HG03342 (cell line): ENCODE results near the gene GMDS.

Source experiments
- ATAC-seq: cut with Tn5 transposase; IDR thresholded peaks from one replicate; pipeline ENCODE4 v1.9.1; 2021; ENCODE audit warnings: mild to moderate bottlenecking, moderate library complexity; ENCODE audit not compliant: unreplicated experiment

GMDS gene

GRCh38 chr6:1842334-1842733, 403.1 kb downstream of the GMDS start:
- no peak for ATAC-seq

DNA sequence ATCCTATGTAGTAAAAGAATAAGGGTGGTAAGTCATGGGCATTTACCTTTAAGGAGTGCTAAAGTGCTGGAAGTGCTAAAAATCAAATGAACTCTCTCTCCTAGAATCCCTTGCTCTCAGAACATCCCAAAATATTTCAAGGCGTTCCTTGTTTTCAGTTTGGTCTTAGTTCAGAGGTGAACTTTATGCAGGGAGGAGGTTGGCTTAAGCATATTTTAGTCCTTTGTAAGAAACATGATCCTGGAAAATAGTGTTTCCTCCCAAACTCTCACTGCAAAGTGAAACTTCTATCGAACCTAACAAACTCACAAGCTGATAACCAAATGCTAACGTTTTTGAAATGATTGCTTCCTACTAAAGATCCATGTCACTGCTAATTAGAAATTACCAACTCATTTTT, 404.3 kb downstream of the GMDS start:
- no peak for ATAC-seq

- no peak for ATAC-seq
These were observed 404.8 kb downstream of the GMDS start for GRCh38 chr6:1840491-1841121.

DNA sequence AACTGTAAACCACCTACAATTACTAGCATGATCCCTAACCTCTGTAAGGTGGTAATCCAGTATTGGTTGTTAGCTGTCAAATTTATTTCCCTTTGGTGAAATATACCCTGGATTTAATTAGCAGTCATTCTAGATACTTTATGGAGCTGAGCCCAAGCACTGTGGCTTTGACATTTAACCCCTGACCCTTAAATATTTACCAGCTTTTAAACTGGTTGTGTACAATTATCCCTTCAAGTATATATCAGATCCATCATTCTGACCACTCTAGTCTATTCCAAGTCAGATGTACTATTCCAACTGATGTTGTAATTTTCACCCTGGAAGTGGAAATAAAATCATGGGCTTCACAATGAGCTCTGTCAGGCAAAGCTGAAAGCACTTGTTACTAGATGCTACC, 406.0 kb downstream of the GMDS start:
- no peak for ATAC-seq

DNA sequence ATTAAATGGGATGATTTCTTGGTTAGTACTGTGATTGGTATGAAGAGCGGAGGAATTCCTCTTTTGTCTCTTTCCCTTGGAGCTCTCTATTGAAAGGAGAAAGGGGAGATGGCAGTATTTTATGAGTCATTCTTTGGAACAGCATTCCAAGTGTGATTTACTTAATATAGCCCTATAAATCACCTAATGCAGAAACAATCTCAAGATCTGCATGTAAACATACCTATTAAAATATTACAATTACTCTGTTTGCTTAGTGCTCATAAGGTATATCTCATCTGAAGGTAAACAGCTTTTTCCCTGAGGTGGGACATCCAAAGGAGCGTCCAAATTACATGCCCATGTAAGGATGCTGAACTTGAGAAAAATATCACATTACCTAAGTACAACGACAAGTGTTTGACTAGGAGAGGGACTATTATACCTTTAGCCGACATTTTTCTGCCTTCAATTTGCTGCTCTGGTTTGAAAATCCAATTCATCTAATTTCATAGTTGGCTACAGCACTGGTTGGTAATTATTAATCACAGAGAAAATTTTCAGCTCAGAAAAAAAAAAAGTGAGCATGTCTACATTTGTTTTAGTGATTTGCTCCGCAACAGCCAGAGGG, 406.7 kb downstream of the GMDS start:
- ATAC-seq: no peak

GRCh38 chr6:1837826-1838225, 407.6 kb downstream of the GMDS start:
- ATAC-seq: no peak

GRCh38 chr6:1836690-1837089, 408.7 kb downstream of the GMDS start:
- no peak for ATAC-seq

DNA sequence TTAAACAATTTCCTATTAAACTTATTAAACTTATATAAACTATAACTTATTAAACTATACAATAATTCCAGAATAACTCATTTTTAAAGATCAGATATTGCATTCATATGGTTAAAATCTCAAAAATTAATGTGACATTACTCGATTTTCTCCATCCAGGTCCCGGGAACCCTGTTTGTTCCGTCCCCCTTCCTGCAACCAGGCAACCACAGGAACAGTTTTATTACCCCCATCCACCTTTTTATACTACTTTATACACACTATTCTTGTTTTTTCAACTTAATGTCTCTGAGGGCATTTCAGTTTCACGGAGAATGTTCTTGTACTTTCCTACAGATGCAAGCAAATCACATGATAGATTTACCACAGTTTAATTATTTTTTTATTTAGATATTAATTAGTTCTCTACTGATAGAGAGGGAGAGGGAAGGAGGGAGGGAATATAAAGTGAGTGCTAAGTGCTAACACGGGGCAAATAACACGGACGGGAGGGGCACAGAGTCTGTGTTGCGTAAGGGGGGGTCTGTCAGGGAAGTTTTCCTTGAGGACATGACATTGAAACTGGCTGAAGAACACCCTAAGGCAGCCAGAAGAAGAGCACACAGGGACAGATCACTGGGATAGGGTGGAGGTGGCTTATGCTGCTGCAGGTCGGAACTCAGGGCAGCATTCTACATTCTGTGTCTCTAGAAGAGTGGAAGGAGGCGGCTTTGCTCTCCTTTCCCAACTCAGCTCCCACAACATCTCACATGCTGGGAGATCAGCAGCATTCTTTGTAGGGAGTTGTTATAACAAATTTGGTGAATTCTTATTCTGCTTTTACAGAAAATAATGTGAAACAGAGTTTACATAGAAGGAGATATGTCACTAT, 410.5 kb downstream of the GMDS start:
- ATAC-seq: no peak

DNA sequence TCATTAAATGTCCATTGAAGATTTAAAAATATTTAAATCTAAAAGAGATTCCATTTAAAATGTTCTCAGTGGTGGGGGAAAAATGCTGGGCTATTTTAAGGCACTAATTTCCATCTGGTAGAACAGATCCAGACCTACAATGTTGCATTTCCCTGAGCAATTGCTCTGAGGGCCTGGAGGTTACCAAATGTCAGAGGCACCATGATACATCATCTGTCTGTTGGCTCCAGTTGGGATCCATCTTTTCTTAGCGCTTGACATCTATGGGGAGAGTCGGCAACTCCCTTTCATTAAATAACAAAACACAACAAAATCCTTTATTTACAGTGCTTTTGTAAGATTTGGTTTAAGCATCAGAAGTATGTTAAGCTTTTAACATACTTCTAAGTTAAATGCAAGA, 411.2 kb downstream of the GMDS start:
- no peak for ATAC-seq

DNA sequence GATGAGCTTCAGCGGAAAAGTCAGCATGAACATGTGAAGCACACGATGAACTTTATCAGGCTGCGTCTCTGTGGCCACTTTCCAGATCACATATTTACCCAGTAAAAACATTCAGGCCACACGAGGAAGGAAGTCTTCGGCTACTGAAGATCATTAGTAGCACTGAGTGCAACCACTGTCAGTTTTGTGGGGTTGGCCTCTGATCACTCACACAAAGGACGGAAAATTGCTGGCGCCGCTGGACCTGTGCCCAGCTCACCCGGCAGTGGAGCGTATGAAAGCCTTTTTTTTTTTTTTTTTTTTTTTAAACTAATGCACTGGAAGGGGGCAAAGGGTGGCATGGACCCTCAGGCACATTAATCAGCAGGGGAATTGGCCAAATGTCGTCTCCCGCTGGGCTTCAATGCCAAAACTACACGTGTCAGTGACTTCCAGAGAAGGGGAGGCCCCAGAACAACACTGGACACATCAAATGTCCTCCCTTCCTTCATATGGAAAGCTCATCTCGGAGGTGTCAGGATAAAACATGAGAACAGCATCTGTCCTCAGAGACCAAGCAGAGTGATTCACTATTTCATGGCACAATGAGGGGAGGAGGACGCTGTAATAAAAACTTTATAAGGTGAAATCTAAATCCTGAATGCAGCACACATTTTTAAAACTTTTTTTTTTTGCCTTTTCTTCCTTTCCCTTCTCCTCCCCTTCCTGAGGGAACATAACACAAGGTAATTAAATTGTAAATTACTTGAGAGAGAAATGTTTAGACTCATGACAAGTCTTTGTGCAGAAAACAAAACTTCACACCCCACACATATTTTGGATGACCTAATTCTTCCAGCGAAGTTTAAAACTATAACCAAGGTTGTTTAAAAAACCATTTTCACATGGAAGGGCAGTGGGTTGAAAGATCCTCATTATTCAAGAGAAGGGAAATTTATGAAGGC, 412.3 kb downstream of the GMDS start:
- ATAC-seq: no peak

DNA sequence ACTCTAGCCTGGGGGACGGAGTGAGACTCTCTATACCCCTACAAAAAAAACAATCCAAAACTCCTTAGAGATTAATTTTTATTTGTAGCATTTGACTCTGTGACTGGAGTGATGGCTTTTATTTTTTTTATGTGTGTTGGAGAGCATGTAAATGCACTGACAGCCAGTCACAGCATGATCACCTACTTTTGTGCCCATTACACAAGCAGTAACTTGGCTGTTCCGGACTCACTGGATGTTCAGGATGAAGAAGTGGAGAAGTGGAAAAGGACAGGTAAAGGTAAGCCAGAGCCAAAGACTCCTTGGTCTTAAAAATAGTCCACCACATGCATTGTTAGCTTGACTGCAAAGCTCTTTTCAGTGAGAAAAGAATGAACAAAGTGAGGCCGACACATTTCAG, 413.0 kb downstream of the GMDS start:
- no peak for ATAC-seq

DNA sequence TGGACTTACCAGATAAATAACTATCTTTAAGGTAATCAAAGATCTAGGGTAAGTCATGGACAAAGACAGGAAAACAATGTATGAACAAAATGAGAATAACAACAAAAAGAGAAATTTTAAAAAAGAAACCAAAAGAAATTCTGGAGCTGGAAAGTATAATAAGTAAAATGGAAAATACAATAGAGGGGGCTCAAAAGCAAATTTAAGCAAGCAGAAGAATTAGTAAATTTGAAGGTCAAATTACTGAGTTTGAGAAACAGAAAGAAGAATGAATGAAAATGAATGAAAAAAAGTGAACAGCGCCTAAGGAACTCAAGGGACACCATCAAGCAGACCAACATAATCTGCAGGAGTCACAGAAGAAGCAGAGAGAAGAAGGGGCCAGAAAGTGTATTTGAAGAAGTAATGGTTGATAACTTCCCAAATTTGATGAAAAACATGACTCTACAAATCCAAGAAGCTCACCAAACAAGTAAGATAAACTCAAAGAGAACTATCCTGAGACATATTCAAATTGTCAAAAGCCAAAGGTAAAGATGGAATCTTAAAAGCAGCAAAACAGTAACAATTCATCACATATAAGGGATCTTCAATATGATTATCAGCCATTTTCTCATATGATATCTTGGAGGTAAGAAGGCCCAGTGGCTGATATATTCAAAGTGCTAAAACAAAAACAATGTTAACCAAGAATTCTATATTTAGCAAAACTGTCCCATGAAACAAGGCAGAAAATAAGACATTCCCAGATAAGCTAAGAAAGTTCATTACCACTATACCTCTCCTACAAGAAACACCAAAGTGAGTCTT, 417.2 kb downstream of the GMDS start:
- no peak for ATAC-seq

GRCh38 chr6:1825926-1826325, 419.5 kb downstream of the GMDS start:
- no peak for ATAC-seq

DNA sequence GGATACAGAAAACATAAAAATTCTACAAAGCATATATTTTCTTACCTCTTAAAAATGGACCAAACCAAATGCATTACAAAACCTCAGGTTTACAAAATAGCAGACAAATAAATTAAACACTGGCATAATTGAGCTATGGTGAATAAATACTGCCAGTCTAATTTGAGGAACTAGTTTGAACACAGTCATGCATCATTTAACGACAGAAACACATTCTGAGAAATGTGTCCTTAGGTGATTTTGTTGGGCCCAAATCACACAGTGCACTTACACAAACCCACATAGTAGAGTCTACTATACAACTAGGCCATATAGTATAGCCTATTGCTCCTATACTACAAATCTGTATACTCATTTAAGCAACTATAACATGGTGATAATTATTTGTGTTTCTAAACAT, 420.1 kb downstream of the GMDS start:
- no peak for ATAC-seq

- no peak for ATAC-seq
These were observed 423.8 kb downstream of the GMDS start for GRCh38 chr6:1821513-1822183.

GRCh38 chr6:1821164-1821512, 424.3 kb downstream of the GMDS start:
- ATAC-seq: no peak

DNA sequence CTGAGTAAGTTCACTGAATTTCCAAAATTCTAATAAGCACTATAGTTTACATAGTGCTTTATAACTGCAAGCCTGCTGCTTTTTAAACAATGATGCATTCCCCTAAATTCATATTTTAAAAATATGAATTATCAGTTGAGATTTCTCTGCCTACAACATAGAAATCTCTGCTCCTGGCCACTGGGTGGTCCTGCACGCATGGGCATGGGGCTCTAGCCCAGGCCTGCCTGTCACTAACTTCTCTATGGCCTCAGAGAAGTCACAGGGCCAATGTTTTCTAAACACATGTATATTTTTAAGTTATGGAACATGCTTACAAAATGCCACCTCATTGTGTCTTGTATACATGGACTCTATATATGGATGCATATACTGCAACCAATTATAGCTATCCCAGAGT, 424.7 kb downstream of the GMDS start:
- ATAC-seq: no peak

GRCh38 chr6:1820165-1820564, 425.2 kb downstream of the GMDS start:
- ATAC-seq: no peak

GRCh38 chr6:1819007-1819406, 426.4 kb downstream of the GMDS start:
- ATAC-seq: no peak
